ENCODE data around the gene GRID2.
"Not testable (repeated sequence)": the region's sequence is repeated elsewhere in the genome, so short reads cannot be mapped to it uniquely, and the experiment has no call there.

The GRID2 gene

DNA sequence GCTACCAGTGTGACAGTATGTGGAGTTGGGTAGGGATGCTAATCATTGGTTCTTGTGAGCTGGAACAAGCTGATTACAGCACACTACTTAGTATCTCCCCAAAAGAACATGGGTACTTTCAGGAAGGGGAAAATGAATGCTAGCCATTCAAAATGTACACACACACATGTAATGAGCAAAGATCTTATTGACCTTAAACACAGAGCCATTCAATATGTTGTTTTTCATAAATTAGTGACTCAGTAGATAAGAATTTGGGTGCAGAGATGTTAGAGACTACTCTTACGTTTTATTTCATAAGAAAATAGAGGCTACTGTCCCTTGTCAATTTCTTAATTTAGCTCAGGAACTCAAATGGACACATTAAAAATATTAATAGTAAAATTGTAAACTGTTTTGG lies 1015.3 kb downstream of the GRID2 start:
- no peak for DNase-seq (ENCODE audit: low spot score)

DNA sequence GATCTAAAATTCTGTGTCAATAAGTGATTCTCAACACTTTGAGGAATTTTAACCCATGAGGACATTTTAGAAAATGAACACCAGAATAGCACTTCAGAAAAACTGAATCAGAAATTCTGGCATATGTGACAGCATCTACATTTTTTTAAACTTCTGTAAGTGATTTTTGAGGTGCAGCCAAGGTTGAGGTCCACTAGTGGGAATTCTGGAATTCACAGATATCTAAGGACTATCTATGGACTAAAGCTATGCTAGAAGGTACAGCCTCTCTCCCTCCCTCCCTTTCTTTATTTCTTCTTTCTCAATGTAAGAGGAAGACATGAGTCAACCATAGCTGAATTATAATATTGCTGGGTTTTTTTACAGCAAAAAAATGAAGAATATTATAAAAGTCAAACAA lies 1016.6 kb downstream of the GRID2 start:
- DNase-seq (ENCODE audit: low spot score): no peak

- no peak for DNase-seq (ENCODE audit: low spot score)
These were observed 1023.6 kb downstream of the GRID2 start for GRCh38 chr4:93327346-93327745.

- peak; percentile 11 for DNase-seq (ENCODE audit: low spot score)
These were observed 1030.2 kb downstream of the GRID2 start for GRCh38 chr4:93334003-93334402.

- DNase-seq (ENCODE audit: low spot score): no peak
These were observed 1033.4 kb downstream of the GRID2 start for GRCh38 chr4:93337196-93337595.

GRCh38 chr4:93342738-93343137 lies 1039.0 kb downstream of the GRID2 start:
- DNase-seq (ENCODE audit: low spot score): no peak

DNA sequence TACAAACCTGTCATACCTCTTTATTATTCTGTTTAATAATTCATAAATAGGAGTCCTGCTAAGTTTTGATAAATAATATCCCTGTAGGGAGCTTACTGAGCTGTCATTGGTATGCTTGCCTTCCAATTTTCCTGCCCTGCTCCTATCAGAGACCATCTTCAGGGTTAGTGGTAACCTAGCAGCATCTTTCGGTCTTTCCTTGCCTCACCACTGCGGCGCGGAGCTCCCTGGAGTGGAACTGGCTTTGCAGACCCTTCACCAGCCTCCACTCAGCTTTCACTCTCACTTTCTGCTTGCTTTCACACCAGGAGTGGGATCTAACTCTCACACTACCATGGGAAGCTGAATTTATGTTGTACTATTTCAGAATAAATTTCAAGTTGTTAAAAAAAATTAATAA lies 1043.1 kb downstream of the GRID2 start:
- DNase-seq (ENCODE audit: low spot score): no peak

DNA sequence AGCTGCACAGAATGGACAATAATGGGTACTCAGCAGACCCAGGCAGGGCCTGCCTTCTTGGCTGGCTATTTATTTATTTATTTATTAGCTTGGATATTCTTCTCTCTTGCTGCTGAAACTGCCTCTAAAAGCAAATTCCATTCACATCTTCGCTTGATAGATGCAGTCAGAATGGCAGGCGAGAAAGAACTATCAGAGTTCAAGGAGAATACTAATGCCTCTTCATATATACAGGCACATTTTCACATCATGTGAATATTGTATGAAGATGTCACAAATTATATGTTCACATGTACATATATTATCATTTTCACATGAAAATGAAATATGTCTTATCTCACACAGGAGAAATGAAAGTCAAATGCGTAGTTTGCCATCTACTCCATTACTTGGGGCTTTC lies 1045.1 kb downstream of the GRID2 start:
- no peak for DNase-seq (ENCODE audit: low spot score)

DNA sequence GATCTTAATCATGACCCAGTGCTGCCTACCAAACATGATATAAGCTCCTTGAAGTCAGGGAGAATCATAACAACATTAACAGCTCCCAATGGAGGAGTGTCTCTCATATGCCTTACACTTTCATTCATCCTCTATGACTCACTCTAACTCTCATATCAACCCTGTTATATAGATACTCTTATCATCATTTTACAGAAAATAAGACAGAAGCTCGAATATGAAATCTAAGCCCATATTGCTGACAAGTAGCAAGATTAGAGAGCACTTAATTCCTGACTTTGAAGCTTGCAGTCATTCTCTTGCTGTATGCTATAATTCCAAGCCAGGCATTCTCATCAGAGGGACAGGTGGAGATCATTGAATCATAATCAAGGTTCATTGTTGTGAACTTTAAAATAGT lies 1048.1 kb downstream of the GRID2 start:
- DNase-seq (ENCODE audit: low spot score): no peak

DNA sequence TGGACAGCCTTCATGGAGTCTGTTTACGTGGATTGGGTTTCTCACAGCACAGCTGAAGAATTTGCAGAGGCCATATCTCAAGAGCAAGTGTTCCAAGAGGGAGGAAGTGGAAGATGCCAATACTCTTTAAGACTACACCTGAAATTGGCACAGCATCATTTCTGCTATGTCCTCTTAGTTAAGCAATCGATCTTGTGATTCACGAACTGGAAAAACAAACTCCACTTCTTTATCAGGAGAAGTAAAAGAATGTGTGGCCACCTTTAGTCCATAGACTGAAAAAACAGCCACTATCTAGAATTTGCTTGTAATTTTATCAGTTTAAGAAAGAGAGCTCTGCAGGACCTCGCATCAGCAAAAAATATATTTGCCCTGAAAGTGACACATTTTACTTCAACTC lies 1051.6 kb downstream of the GRID2 start:
- DNase-seq (ENCODE audit: low spot score): no peak

DNA sequence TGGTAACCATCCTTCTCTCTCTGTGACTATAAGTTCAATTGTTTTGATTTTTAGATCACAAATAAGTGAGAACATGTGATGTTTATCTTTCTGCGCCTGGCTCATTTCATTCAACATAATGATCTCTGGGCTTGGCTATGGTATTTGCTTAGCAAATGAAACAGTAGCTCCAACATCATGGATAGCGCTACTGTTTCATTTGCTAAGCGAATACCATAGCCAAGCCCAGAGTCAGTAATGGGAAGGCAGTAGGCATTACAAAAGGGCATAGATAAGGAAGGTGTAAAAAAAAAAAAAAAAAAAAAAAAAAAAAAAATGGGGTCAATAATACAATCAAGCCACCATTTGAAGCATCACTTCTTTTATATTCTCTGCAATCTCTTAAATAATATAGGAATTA lies 1055.8 kb downstream of the GRID2 start:
- no peak for DNase-seq (ENCODE audit: low spot score)

- DNase-seq (ENCODE audit: low spot score): not testable (repeated sequence)
These were observed 1062.5 kb downstream of the GRID2 start for GRCh38 chr4:93366169-93366755.

DNA sequence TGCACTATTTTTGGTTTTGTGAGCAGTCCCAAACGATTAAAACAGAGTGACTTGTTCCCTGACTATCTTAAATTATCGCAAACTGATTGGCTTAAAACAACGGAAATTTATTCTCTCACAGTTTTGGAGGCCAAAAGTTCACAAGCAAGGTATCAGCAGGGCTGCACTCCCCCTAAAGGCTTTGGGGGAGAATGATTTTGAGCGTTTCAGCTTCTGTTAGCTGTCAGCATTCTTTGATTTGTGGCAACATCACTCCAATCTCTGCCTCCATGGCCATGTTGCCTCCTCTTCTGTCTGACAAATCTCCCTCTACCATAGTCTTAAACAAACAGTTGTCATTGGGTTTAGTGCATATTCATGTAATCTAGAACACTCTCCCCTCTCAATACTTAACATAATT lies 1065.2 kb downstream of the GRID2 start:
- no peak for DNase-seq (ENCODE audit: low spot score)

GRCh38 chr4:93370256-93370655 lies 1066.5 kb downstream of the GRID2 start:
- no peak for DNase-seq (ENCODE audit: low spot score)

DNA sequence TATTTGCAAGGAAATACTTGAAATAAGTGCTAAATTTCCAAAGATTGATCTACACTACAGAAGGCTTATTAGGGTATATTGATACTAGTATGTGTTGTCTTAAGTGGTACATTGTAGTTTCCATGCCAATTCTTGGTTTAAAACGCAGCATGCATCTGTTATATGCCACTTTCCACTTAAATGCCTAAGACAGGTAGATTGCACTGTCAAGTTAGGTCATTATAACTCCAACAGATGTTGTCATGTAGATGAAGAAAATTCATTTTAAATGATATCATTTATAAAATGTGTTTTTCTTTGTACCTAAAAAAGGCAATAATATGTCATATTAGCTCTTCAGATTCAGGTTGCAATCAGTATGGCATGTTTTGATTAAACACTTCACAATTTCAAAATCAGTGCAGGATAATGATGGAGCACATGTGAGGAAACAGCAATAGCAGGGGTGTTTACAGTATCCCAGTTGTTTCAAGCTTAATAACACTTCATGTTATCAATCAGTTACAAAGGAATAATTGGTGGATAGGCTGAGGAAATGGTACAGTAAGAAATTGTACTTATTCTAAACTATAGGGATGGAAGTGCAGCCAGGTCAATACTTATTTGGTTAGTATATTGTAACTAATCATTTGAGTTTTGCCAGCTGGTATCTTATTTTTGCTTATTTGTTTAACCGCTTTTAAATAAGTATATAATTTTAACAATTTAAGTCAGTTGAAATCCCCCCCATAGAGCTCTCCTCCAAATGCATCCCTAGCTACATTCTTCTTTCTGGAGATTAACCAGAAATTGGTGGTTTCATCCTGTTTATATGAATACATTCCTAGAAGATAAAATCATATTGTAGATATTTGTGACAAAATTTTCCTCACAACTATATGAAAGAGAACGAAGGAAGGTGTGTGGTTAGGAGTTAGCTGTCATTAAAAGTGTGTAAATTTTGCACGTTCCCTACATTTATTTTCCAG lies 1070.4 kb downstream of the GRID2 start:
- DNase-seq (ENCODE audit: low spot score): no peak

DNA sequence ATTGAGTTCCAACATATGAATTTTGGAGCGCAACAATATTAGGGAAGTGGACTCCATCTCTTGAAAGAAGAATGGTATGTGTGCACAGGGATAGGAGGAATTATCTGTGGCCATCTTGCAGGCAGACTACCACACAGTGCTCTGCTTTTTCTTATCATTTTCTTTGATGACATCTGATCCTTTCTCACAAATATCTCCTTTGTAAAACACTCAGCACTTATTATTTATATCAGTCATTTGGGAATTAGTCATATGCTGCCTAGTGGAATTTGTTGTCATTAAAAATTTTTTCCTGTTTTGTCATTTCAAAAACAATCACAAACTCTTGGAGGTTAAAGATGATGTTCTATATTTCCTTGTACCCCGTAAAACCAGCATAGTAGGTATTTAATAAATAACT lies 1080.5 kb downstream of the GRID2 start:
- no peak for DNase-seq (ENCODE audit: low spot score)

GRCh38 chr4:93384887-93385286 lies 1081.1 kb downstream of the GRID2 start:
- DNase-seq (ENCODE audit: low spot score): no peak

DNA sequence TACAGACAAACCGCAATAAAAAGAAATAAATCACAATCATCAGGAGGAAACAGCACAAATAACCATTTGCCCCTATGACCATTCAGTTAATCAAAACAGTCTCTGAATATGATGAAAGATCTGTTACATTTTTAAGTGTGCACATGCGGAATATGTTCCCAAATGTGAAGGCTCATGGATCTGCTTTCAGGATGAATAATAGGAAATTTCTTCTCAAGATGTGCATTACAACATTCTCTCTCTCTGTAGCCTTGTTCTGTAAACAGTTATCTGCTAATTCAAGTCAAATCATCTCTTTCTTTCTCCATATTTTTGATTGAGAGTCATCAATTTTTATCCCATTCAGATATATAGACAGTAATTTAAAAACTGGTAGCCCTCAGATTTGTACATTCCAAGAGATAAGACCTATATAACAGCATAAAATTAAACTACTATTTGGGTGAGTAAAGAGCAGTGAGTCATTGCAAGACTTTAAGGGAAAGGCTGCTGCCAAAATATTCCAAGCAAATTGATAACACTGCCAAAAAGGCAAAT lies 1090.8 kb downstream of the GRID2 start:
- DNase-seq (ENCODE audit: low spot score): no peak

DNA sequence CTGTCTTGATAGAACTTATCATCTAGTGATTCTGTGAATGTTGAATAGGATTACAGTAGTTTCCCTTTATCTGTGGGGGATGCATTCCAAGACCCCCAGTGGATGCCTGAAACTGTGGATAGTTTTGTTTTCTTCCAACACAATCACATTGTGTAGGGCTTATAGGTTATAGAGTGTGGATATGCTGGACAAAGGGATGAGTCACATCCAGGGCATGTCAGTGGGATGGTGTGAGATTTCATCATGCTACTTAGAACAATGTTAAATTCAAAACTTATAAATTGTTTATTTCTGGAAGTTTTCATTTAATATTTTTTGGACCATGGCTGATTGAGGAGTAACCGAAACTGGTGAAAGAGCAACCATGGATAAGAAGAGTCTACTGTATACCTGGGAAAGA lies 1092.5 kb downstream of the GRID2 start:
- no peak for DNase-seq (ENCODE audit: low spot score)

DNA sequence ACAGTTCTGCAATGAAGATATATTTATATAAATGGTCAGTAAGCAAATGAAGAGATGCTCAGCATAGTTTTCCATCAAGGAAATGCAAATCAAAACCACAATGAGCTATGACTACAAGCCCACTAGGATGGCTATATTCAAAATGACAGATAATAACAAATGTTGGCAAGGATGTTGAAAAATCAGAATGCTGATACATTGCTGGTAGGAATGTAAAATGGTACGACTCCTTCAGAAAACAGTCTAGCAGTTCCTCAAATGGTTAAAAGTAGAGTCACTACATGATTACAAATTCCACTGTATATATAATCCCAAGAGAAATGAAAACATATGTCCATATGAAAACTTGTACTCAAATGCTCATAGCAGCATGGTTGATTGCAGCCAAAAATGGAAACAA lies 1099.8 kb downstream of the GRID2 start:
- DNase-seq (ENCODE audit: low spot score): no peak

DNA sequence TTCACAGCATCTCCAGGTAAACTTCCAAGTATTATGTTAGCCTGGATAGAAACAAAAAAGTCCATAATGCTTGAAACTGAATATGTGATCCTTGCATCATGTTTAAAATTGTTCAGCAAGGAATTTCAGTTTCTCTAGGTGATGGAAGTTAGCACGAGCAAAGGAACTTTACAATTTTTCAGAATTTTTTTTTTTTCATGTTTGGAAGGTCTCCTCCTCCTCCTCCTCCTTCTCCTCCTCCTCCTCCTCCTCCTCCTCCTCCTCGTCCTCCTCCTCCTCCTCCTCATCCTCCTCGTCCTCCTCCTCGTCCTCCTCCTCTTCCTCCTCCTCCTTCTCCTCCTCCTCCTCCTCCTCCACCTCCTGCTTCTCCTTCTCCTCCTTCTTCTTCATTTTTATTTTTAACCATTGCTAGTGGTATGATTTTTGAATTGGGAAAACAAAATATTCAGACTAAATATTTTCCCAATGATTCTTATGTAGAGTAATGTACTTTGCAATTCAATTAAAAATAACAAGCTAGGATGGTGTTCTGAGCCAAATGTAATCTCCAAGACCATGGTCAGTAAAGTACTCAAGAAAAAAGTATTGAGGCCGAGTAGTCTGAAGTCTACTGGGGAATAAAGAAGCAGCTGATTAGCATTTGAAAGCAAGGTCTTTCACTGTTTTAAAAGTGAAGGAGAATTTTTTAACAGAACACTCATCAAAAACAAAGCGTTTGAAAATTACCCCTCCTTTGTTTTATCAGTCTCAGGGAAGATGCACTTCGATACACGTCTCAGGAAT lies 1103.9 kb downstream of the GRID2 start:
- DNase-seq (ENCODE audit: low spot score): no peak

DNA sequence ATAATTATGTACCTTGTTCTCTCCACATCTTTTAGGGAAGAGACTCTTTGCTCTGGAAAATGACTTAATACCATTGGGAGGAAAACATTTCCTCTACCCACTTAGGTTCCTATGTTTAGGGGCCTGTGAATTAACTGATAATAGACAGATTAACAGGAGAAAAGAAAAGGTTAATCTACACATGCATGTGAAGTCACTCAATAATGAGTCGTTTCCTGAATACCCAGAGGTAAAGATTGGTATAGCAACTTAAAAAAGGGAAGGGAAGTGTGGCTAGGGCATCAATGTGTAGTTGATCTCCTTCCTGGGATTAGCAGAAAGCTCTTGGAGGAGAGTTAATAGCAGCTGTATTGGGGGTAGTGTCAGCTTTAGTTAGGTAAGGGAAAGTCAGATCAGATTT lies 1105.3 kb downstream of the GRID2 start:
- DNase-seq (ENCODE audit: low spot score): no peak
